GM19240 (cell line): Measurements from ENCODE around the gene PORCN.
A peak's percentile ranks its signal among the peaks of the same experiment; 100 is the strongest.

Experiments
- DNase-seq: peaks from one replicate; pipeline ENCODE4 v3.0.0; 2011; ENCODE audit warnings: low spot score; ENCODE audit not compliant: insufficient read length

PORCN gene

DNA sequence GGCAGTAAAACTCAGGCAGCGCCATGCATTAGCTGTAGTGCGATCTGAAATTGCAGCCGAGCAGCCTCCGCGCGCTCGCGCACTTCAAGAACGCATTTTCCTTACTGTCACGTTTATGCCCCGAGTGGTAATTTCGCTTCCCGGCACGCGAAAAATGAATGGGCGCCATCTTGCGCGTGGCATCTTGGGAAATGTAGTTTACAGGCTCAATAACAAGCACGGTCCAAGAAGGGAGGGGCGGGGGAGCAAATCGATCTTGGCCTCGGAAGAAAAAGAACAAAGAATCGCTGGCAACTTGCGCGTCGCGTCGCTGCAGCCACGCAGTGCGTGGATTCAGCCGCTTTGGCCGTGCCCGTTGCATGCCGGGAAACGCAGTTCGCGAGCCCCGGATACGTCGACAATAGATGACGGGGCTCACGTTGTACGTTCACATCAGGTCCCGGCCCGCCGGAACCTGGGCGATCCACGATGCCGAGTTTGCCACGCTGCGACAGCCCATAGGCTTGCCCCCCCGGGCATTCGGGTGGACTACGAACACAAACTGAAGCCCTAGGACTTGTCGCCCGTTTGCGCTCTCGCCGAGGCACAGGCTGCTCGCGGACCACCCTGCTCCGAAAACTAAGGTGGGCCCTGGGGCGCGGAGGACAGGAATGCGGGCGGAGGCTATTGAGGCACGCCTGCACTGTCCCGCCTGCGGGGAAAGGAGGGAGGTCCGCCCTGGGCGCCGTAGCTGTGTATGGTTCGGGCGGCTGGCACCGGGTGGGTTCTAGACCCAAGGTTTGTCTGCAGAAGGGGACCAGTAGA lies 32.8 kb upstream of the PORCN start, which contains the start of gene FTSJ1:
Gene FTSJ1 (plus strand): TSS at position 426 of the 804 bp plus-strand sequence. CDS start 1,849 bp downstream, outside the sequence.
- DNase-seq: peak; percentile 67

DNA sequence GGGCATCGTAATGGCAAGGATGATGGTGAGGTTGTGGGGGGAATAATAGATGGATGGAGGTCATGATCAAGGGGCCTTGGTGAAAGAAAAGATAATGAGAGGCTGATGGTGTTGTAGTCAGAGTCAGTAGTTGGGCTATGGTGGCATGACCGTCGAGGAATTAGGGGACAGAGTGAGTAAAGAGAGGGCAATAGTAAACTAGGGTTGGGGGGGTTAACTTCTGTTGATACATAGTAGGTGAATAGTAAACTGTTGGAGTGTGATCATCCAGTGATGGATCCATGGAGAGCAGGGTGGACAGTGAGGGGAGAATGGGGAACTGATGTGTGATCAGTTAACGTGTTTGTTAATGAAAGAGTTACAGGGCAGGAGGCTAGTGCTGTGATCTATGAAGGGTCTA lies 31.9 kb upstream of the PORCN start:
- DNase-seq: no peak

GRCh38 chrX:48477960-48478755 lies 30.6 kb upstream of the PORCN start:
- DNase-seq: no peak

DNA sequence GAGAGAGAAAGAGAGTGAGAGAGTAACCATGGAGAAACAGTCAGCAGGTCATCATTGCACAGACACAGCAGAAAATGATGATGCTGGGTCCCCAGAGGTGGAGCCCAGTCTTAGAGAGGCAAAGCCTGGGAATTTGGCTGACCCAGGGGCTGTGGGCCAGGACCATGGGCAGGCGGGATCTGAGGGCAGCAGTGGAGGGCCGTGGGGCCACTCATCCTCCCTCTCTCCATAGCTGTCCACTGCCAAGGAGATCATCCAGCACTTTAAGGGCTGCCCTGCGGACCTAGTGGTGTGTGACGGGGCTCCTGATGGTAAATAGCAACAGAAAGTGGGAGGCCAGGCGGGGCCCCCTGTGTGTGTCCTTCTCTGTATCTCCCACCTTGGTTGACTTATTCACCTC lies 30.0 kb upstream of the PORCN start:
- DNase-seq: no peak

DNA sequence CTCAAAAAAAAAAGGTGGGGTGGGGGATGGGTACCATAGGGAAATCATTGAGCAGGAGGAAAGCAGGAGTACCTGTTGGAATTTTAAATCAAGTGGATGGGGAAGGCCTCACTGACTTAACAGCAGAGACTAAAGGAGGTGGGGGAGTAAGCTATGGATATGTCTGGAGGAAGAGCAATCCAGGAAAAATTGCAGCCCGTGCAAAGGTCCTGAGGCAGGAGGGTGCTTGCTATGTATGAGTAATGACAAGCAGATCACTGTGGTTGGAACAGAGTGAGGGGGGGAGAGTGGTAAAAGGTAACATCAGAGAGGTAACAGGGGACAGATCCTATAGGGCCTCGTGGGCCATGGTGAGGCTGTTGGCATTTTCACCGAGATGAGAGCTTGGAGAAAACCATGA lies 28.6 kb upstream of the PORCN start:
- no peak for DNase-seq

- no peak for DNase-seq
These were observed 28.2 kb upstream of the PORCN start for GRCh38 chrX:48480583-48480982.

DNA sequence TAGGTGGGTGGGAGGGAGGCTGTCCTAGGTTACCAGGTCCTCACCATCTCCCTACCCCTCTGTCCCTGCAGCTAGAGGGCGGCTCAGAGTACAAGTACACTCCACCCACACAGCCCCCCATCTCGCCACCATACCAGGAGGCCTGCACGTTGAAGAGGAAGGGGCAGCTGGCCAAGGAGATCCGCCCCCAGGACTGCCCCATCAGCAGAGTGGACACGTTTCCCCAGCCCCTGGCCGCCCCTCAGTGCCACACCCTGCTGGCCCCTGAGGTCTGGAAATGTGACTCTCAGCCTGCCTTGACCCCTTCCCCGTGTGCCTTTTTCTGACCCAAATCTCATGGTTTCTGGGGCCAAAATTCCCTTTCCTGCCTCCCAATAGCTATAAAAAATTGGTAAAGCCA lies 26.3 kb upstream of the PORCN start:
- no peak for DNase-seq

GRCh38 chrX:48487362-48487798 lies 21.4 kb upstream of the PORCN start:
- no peak for DNase-seq

DNA sequence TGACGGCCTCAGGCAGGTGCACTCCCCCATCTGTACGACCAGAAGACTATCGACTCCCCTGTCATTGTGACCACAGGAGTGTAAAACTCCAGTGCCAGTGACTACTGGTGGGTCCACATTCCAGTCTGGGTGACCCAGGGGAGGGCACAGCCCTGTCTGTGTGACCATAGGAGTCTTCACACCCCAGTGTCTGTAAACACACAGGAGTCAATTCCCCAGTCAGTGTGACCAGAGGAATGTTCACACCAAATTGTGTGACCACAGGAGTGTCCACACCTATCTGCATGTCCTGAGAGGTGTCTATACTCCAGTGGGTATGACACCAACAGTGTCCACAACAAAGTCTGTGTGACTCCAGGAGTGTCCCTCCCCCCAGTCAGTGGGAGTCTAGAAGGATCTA lies 20.8 kb upstream of the PORCN start:
- no peak for DNase-seq

DNA sequence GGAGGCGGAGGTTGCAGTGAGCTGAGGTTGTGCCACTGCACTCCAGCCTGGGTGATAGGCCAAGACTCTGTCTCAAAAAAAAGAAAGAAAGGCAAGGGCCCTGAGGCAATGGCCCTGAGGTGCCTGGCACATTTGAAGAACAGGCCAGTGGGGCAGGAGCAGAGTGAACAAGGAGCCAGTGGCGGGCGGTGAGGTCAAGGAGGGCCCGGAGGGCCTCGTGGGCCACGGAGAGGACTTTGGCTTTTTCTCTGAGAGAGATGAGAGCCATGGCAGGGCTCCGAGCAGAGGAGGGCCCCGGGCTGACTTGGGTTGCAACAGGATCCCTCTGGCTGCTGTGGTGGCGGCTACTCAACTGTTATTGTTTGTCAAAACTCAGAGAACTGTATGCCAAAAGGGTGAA lies 19.5 kb upstream of the PORCN start:
- no peak for DNase-seq

DNA sequence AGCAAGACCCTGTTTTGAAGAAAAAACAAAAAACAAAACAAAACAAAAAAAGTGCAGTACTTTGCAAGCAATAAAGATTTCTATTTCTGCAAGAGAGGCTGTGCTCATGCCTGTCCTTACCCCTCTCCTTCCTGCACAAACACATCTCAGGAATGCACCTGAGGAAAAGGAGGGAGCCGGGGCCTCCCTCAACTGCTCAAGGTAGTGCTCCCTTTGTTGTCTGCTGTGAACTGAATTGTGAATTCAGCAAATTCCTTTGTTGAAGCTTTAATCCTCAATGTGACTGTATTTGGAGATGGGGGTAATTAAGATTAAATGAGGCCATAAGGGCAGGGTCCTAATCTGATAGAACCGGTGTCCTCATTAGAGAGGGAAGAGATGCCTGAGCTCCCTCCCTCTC lies 18.9 kb upstream of the PORCN start:
- DNase-seq: no peak

DNA sequence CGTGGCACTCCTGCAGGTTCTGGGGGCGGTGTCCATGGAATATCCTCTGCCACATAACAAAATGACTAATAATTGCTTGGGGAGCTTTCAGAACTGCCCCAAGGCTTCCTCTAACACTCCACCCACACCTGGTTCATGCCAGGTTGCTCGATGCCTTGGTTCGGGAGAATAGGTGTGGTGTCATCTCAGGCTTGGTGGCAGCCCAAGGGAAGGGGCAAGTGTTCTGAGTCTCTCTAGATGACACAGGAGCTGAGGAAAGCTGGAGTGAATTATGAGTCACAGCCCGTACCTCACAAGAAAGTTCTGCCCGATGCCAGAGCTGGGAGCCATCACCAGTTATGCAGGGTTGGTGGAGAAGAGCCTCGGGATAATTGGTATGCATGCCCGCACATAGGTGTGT lies 18.1 kb upstream of the PORCN start:
- no peak for DNase-seq

DNA sequence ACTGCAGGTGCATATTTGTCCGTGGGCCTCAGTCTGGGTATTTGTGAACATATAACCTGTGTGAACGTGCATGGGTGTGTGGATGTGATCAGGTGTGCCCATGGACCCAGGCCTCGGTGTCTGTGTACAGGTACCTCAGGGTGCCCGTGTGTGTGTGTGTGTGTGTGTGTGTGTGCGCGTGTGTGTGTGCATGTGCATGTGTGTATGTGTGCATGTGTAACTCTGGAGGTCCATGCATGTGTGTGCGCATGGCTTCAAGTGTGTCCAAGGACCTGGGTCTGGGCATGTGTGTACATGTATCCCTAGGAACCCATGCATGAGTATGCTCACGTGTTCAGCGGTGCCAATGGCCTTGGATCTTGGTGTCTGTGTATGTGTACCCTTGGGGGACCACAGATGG lies 17.0 kb upstream of the PORCN start:
- no peak for DNase-seq

GRCh38 chrX:48492293-48492910 lies 16.4 kb upstream of the PORCN start:
- DNase-seq: no peak

DNA sequence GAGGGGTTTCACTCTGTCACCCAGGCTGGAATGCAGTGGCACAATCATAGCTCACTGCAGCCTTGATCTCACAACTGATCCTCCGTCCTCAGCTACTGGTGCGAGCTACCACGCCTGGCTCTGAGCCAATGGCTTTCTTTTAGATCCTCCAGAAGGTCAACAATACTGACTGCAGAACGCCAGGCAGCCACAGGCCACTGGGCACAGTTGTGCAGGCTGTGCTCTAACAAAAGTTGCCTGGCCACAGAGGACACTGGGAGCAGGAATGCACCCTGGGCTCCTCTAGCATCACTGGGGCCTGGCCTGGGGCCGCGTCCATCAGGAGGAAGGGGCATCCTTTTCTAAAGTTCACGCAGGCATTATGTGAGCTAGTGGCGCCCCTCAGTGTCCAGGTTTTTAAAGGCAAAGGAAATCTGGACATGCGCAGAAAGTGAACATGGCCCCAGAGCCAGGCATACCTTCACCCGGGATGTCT lies 14.9 kb upstream of the PORCN start:
- DNase-seq: no peak

DNA sequence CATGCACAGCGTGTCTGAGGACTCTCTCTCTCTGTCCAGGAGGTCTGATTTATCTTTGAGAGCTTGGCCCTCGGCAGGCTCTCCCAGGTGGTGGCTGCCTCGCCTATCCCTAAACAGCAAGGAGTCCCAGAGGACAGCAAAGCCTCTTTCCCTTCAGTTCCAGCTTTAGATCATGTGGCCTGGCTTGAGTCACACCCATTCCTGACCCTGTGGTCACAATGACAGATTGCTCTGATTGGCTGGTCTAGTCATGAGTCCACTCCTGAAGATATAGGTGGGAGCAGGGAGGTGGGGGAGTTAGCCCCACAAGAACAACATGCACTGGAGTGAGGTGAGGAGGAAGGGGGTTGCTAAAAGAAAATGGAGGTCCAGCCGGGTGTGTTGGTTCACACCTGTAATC lies 12.1 kb upstream of the PORCN start:
- DNase-seq: no peak

DNA sequence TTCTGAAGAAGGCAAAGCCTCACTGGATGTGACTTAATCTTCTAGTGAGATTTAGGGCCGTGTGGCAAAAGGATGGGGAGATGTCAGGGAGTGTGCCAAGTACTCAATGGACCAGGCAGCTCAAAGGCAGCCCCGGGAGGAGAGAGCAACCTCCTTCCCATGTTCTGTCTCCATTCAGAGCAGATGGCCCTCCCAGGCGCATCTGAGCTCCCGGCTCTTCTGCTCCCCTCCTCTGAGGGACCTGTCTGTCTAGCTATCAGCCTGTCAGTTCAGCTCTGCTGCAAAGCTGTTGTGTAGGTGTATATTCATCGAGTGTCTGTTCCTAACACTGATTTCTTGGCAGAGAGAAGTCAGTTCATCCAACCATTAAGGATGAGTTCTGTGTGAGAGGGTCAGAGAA lies 10.9 kb upstream of the PORCN start:
- no peak for DNase-seq

DNA sequence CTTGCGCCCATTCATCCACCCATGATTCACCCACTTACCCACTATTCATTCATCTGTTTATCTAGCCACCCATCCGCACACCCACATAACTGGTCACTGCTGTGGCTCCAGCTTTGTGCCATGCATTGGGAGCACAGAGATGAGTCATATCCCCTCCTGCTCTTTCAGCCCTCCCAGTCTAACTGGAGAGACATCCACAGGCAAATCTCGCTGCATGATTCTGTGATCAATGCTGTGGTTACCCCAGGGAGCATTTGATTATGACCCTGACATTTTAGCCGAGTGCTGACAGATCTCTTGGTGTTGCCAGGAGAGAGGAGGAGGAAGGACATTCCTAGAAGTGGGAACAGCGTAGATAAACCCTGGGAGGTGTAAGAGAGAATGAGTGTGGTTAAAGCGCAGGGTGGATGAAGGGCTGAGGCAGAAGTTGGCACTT lies 10.4 kb upstream of the PORCN start:
- DNase-seq: no peak

DNA sequence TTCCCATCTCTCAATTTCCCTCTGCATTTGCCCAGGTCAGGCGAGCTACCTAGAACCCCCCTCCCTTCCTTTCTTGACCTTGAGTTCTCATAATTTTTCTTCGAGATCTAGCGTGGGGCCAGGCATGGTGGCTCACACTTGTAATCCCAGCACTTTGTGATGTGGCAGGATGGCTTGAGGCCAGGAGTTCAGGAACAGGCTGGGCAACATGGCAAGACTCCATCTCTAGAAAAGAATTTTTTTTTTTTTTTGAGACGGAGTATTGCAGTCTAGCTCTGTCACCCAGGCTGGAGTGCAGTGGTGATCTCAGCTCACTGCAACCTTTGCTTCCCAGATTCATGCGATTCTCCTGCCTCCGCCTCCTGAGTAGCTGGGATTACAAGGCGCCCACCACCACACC lies 4.5 kb upstream of the PORCN start:
- DNase-seq: no peak

GRCh38 chrX:48505481-48505880 lies 3.3 kb upstream of the PORCN start:
- no peak for DNase-seq

GRCh38 chrX:48507246-48507645 lies 1.5 kb upstream of the PORCN start:
- no peak for DNase-seq

DNA sequence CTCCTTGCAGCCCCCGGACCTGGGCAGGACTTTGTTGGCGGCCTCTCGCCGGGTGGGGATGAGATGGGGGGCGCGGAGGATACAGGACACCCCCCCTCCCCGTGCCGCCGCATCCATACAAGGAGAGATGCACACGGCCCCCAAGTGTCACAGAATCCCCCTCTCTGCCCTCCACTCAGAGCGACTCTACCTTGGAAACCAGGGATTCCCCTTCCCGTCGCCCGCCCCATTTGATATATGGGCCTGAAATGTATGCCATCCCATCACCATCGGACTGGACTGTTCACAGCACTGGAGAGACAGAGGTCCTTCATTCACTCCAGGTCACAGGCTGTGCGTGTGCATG lies 426 bp downstream of the PORCN start:
- DNase-seq: no peak
